ENCODE results near the gene TEX19. TPM values are rescaled to one million over a fixed set of nuclear protein-coding genes. Genes with fewer than 3 reads are reported as not detected.

The TEX19 gene
- total RNA-seq, 1 experiment from 2014 or later, result 0.21 TPM

GRCh38 chr17:82332669-82333278, 26.3 kb upstream of the TEX19 start:
- no TSS peak for BruUV-seq (replicated peaks)
- ChIA-PET CTCF (interaction anchor here (1.0 kb wide), 1 partner anchor 10 kb away, joined by 4 read pairs; no protein-coding TSS in a partner anchor), POLR2A (no interaction called here)
- intact Hi-C loops (cut with micrococcal nuclease; ENCODE audit: unreplicated experiment), result loop anchor here (5.0 kb wide), 1 partner anchor 35 kb away; no protein-coding TSS in a partner anchor
- no peak for DNase-seq (ENCODE audit: low read depth, low spot score)
- ATAC-seq, result peak; percentile 42
- no peak for TF ChIP-seq TCF7L2 (IDR thresholded peaks at IDR 0.05; ENCODE audit: low read depth, low read length)
- TF ChIP-seq REST (IDR thresholded peaks at IDR 0.05; ENCODE audit: insufficient read depth in 1 of 2, low read depth in 2 of 2, low read length in 1 of 2), result no peak
- TF ChIP-seq SIN3A (IDR thresholded peaks at IDR 0.05; ENCODE audit: borderline replicate concordance, insufficient read depth, low read depth, low read length), result no peak
- no peak for TF ChIP-seq CTCF (IDR thresholded peaks at IDR 0.05)
- no peak for TF ChIP-seq POLR2AphosphoS5 (IDR thresholded peaks at IDR 0.05; ENCODE audit: low read depth, low read length)
- Histone ChIP-seq H3K27me3 (ENCODE audit: control insufficient read depth, insufficient read depth, low read length) (no peaks in the 10 kb centered on the region), H3K4me1 (ENCODE audit: control insufficient read depth, insufficient read depth, low read length) (peaks cover 67% of the 10 kb centered on the region), H3K9me3 (ENCODE audit: control insufficient read depth, insufficient read depth, low read depth, low read length) (no peaks in the 10 kb centered on the region), H3K4me3 (ENCODE audit: low read depth in 2 of 2, low read length in 2 of 2) (peak overlapping the region; percentile 43 to 71), H3K27ac (ENCODE audit: low read length) (peak overlapping the region; percentile 46; the same call in 1 of the 2 replicates), H3K36me3 (ENCODE audit: control insufficient read depth, insufficient read depth, low read length) (peaks cover 2% of the 10 kb centered on the region; the same call in 1 of the 2 replicates)
- in situ Hi-C loops (cut with HindIII; ENCODE audit: low pct_unique_long_range_greater_than_20kb, low sequenced_read_pairs), result no loop called here

GRCh38 chr17:82333279-82334171, 25.5 kb upstream of the TEX19 start, which contains the start of gene SECTM1:
Gene SECTM1 (minus strand): TSS chr17:82333766. CDS start chr17:82327240, 6,526 bp downstream.
- H3K4me1 ChIP-seq (ENCODE audit: control insufficient read depth, insufficient read depth, low read length), result peaks cover 67% of the 10 kb centered on the region
- BruUV-seq (replicated peaks), result no TSS peak
- peak within 1 kb of the TSS; percentile 75 for H3K27ac ChIP-seq (ENCODE audit: low read length)
- DNase-seq (ENCODE audit: low read depth, low spot score), result no peak
- peaks cover 2% of the 10 kb centered on the region; the same call in 1 of the 2 replicates for H3K36me3 ChIP-seq (ENCODE audit: control insufficient read depth, insufficient read depth, low read length)
- H3K4me3 ChIP-seq (ENCODE audit: low read depth in 2 of 2, low read length in 2 of 2), result peak within 1 kb of the TSS; percentile 43 to 71
- in situ Hi-C loops (cut with HindIII; ENCODE audit: low pct_unique_long_range_greater_than_20kb, low sequenced_read_pairs), result no loop called here
- TF ChIP-seq REST (IDR thresholded peaks at IDR 0.05; ENCODE audit: insufficient read depth in 1 of 2, low read depth in 2 of 2, low read length in 1 of 2) (no peak), TCF7L2 (IDR thresholded peaks at IDR 0.05; ENCODE audit: low read depth, low read length) (no peak), SIN3A (IDR thresholded peaks at IDR 0.05; ENCODE audit: borderline replicate concordance, insufficient read depth, low read depth, low read length) (no peak)
- peak; percentile 33 for ATAC-seq
- ChIA-PET POLR2A (no interaction called here), CTCF (interaction anchor here (1.0 kb wide), 1 partner anchor 9 kb away, joined by 4 read pairs; no protein-coding TSS in a partner anchor)
- intact Hi-C loops (cut with micrococcal nuclease; ENCODE audit: unreplicated experiment), result loop anchor here (5.0 kb wide), 1 partner anchor 36 kb away; no protein-coding TSS in a partner anchor
- no peaks in the 10 kb centered on the region for H3K27me3 ChIP-seq (ENCODE audit: control insufficient read depth, insufficient read depth, low read length)
- no peaks in the 10 kb centered on the region for H3K9me3 ChIP-seq (ENCODE audit: control insufficient read depth, insufficient read depth, low read depth, low read length)
